Measurements from ENCODE around the gene TPD52L1.
A peak's percentile ranks its signal among the peaks of the same experiment; 100 is the strongest.
"Not testable (repeated sequence)": the region's sequence is repeated elsewhere in the genome, so short reads cannot be mapped to it uniquely, and the experiment has no call there.

TPD52L1 gene

DNA sequence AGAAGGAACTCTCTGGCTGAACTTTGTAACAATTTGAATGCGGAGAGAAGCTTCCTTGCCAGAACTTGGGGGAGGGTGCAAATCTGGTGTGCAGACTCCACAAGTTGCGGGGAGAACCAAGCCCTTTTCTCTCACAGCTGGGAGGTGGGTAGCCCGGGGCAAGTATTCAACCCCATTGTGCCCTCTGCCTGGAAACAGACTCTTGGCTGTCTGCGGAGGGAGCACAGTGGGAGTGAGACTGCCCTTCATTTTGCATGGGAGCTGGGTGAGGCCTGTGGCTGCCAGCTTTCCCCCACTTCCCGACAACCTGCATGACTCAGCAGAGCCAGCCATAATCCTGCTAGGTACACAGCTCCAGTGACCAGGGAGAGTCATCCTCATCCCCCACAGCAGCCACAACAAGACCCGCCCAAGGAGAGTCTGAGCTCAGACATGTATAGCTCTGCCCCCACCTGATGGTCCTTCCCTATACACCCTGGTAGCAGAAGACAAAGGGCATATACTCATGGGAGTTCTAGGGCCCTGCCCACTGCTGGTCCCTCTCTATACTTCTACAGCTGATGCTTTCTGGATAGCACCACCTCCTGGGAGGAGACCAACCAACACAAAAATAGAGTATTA is 29.4 kb upstream of the TPD52L1 start:
- Mint-ChIP-seq H3K27ac (no peak overlapping the region), H3K9me3 (no peaks in the 10 kb centered on the region), H3K27me3 (peaks cover 10% of the 10 kb centered on the region), H3K4me3 (no peak overlapping the region), H3K36me3 (ENCODE audit: low read depth) (no peaks in the 10 kb centered on the region), H3K4me1 (ENCODE audit: low read depth) (no peaks in the 10 kb centered on the region)

DNA sequence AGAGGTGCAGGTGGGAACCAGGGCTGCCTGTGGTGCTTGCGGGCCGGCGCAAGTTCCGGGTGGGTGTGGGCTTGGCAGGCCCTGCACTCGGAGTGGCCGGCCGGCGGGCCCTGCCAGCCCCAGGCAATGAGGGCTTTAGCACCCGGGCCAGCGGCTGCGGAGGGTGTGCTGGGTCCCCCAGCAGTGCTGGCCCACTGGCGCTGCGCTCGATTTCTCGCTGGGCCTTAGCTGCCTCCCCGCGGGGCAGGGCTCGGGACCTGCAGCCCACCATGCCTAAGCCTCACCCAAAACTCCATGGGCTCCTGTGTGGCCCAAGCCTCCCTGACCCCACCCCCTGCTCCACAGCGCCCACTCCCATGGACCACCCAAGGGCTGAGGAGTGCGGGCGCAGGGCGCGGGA is 27.7 kb upstream of the TPD52L1 start:
- H3K27ac Mint-ChIP-seq; H3K4me1 Mint-ChIP-seq (ENCODE audit: low read depth); H3K4me3 Mint-ChIP-seq; H3K9me3 Mint-ChIP-seq; H3K36me3 Mint-ChIP-seq (ENCODE audit: low read depth): not testable (repeated sequence)
- H3K27me3 Mint-ChIP-seq: peaks cover 14% of the 10 kb centered on the region

GRCh38 chr6:125129354-125129753 is 24.2 kb upstream of the TPD52L1 start:
- Mint-ChIP-seq H3K9me3 (no peaks in the 10 kb centered on the region), H3K27me3 (peaks cover 18% of the 10 kb centered on the region)

DNA sequence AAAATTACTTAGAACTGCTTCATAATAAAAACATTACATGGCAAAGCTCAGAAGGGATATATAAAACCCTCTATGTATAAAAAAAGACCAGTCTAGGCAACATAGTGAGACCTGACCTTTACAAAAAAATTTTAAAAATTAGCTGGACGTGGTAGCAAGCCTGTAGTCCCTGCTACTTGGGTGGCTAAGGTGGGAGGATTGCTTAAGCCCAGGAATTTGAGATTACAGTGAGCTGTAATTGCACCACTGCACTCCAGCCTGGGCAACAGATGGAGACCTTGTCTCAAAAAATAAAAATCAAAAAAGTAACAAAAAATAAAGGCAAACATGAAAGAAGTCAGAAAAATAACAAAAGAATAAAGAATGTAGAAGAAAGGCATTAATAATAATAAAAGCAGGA is 21.5 kb upstream of the TPD52L1 start:
- peaks cover 19% of the 10 kb centered on the region for H3K27me3 Mint-ChIP-seq
- no peak overlapping the region for H3K4me3 Mint-ChIP-seq
- no peaks in the 10 kb centered on the region for H3K9me3 Mint-ChIP-seq
- H3K4me1 Mint-ChIP-seq (ENCODE audit: low read depth): no peaks in the 10 kb centered on the region
- no peak overlapping the region for H3K27ac Mint-ChIP-seq
- no peaks in the 10 kb centered on the region for H3K36me3 Mint-ChIP-seq (ENCODE audit: low read depth)

More at GRCh38 chr6:125129354-125129753, 24.2 kb upstream of the TPD52L1 start:
- Mint-ChIP-seq H3K27ac (no peak overlapping the region), H3K4me3 (no peak overlapping the region), H3K4me1 (ENCODE audit: low read depth) (no peaks in the 10 kb centered on the region), H3K36me3 (ENCODE audit: low read depth) (no peaks in the 10 kb centered on the region)

- H3K9me3 Mint-ChIP-seq: no peaks in the 10 kb centered on the region
- H3K27ac Mint-ChIP-seq: no peak overlapping the region
- no peak overlapping the region for H3K4me3 Mint-ChIP-seq
- H3K4me1 Mint-ChIP-seq (ENCODE audit: low read depth): no peaks in the 10 kb centered on the region
- H3K36me3 Mint-ChIP-seq (ENCODE audit: low read depth): no peaks in the 10 kb centered on the region
- H3K27me3 Mint-ChIP-seq: peaks cover 8% of the 10 kb centered on the region
Observed at GRCh38 chr6:125136378-125136777, 17.2 kb upstream of the TPD52L1 start.

DNA sequence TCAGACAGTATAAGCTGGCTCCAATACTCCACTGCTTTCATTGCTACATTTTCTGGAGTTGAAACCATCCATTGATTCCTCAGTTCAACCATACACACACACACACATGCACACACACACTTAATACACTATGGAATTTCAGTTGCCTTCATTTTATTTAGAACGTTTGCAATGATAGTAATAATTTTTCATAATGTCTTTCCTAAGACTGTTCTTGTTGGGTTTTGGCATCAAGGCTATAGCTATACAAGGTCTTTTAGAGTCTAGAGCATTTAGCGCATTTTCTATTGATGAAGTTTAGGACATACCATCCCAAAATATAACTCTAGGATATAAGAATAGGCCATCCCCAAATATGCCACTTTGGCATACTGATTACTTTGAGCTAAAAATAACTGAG is 15.5 kb upstream of the TPD52L1 start:
- Mint-ChIP-seq H3K4me3 (no peak overlapping the region), H3K4me1 (ENCODE audit: low read depth) (no peaks in the 10 kb centered on the region), H3K27me3 (peaks cover 5% of the 10 kb centered on the region), H3K27ac (no peak overlapping the region), H3K9me3 (no peaks in the 10 kb centered on the region), H3K36me3 (ENCODE audit: low read depth) (no peaks in the 10 kb centered on the region)

- H3K27me3 Mint-ChIP-seq: no peaks in the 10 kb centered on the region
- H3K4me1 Mint-ChIP-seq (ENCODE audit: low read depth): no peaks in the 10 kb centered on the region
- H3K27ac Mint-ChIP-seq: no peak overlapping the region
- no peaks in the 10 kb centered on the region for H3K36me3 Mint-ChIP-seq (ENCODE audit: low read depth)
- H3K9me3 Mint-ChIP-seq: no peaks in the 10 kb centered on the region
- no peak overlapping the region for H3K4me3 Mint-ChIP-seq
Observed at GRCh38 chr6:125140808-125141207, 12.8 kb upstream of the TPD52L1 start.

GRCh38 chr6:125142618-125143017 is 11.0 kb upstream of the TPD52L1 start:
- no peak overlapping the region for H3K27ac Mint-ChIP-seq
- H3K4me1 Mint-ChIP-seq (ENCODE audit: low read depth): no peaks in the 10 kb centered on the region
- H3K27me3 Mint-ChIP-seq: peaks cover 7% of the 10 kb centered on the region
- H3K36me3 Mint-ChIP-seq (ENCODE audit: low read depth): no peaks in the 10 kb centered on the region
- H3K9me3 Mint-ChIP-seq: no peaks in the 10 kb centered on the region
- no peak overlapping the region for H3K4me3 Mint-ChIP-seq

DNA sequence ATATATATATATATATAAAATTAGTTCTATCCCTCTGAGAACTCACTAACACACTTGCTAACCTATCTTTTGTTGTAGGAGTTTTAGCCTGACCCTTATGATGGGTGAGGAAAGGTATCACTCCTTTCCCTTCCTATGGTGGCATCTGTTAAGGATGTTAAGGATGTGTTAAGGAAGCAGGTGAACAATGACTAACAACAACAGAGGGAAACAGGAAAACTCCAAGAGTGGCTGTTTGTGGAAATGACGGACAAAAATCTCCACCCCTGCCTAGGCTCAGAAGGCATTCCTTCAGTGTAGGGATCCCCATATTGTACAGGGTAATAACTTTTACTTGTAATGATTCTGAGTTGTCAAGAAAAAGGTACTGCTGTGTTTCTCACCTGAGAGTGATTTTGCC is 8.8 kb upstream of the TPD52L1 start:
- Mint-ChIP-seq H3K4me1 (ENCODE audit: low read depth) (no peaks in the 10 kb centered on the region), H3K36me3 (ENCODE audit: low read depth) (no peaks in the 10 kb centered on the region), H3K27ac (no peak overlapping the region), H3K4me3 (no peak overlapping the region), H3K9me3 (no peaks in the 10 kb centered on the region), H3K27me3 (peaks cover 21% of the 10 kb centered on the region)

GRCh38 chr6:125149256-125150144 is 4.1 kb upstream of the TPD52L1 start:
- Mint-ChIP-seq H3K27ac (no peak overlapping the region), H3K9me3 (no peaks in the 10 kb centered on the region), H3K4me3 (no peak overlapping the region), H3K27me3 (peaks cover 57% of the 10 kb centered on the region), H3K4me1 (ENCODE audit: low read depth) (peaks cover under 1% of the 10 kb centered on the region), H3K36me3 (ENCODE audit: low read depth) (no peaks in the 10 kb centered on the region)

- peaks cover 71% of the 10 kb centered on the region for H3K27me3 Mint-ChIP-seq
- no peaks in the 10 kb centered on the region for H3K36me3 Mint-ChIP-seq (ENCODE audit: low read depth)
- H3K4me1 Mint-ChIP-seq (ENCODE audit: low read depth): peaks cover 4% of the 10 kb centered on the region
- no peaks in the 10 kb centered on the region for H3K9me3 Mint-ChIP-seq
- no peak overlapping the region for H3K4me3 Mint-ChIP-seq
- no peak overlapping the region for H3K27ac Mint-ChIP-seq
Observed at GRCh38 chr6:125151700-125152099, 1.9 kb upstream of the TPD52L1 start.

DNA sequence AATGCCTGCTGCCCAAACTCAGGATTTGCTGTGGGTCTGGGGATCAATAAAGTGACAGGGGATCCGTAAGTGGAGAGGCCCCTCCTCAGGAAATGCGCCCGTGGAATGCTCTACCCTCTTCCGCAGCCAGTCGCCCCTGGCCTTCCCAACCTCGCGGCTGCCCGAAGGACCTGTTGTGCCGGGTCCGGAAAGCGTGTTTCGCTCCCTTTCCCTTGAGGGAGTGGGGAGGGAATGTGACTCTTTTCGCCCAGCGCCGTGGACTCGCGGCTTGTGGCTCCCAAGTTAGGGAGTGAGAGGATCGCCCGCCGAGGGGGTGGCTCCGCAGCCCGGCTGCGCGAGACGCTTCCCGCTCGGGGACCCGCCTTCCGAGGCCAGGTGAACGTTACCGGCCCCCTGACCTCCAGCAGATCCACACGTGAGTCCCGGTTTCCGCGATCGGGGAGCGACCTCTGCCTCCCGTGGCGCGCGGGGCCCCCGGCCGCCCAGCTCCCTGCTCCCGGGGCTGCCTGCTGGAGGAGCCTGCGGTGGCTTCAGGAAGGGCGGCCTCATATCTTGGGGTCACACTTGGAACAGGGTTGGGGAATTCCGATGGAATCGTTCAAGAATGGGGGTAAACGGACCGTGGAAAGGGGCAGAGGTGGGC is 666 bp downstream of the TPD52L1 start:
- peak overlapping the region; percentile 67 for H3K4me3 Mint-ChIP-seq
- H3K36me3 Mint-ChIP-seq (ENCODE audit: low read depth): no peaks in the 10 kb centered on the region
- peaks cover 4% of the 10 kb centered on the region for H3K4me1 Mint-ChIP-seq (ENCODE audit: low read depth)
- H3K9me3 Mint-ChIP-seq: no peaks in the 10 kb centered on the region
- peaks cover 60% of the 10 kb centered on the region for H3K27me3 Mint-ChIP-seq
- no peak overlapping the region for H3K27ac Mint-ChIP-seq

- H3K9me3 Mint-ChIP-seq: no peaks in the 10 kb centered on the region
- peaks cover 4% of the 10 kb centered on the region for H3K4me1 Mint-ChIP-seq (ENCODE audit: low read depth)
- peaks cover 59% of the 10 kb centered on the region for H3K27me3 Mint-ChIP-seq
- peak overlapping the region; percentile 62 for H3K4me3 Mint-ChIP-seq
- H3K36me3 Mint-ChIP-seq (ENCODE audit: low read depth): no peaks in the 10 kb centered on the region
- no peak overlapping the region for H3K27ac Mint-ChIP-seq
Observed at GRCh38 chr6:125154761-125155135, 1.2 kb downstream of the TPD52L1 start.

- Mint-ChIP-seq H3K9me3 (no peaks in the 10 kb centered on the region), H3K27ac (no peak overlapping the region), H3K27me3 (peaks cover 53% of the 10 kb centered on the region), H3K36me3 (ENCODE audit: low read depth) (no peaks in the 10 kb centered on the region), H3K4me3 (no peak overlapping the region), H3K4me1 (ENCODE audit: low read depth) (peaks cover 4% of the 10 kb centered on the region)
Observed at GRCh38 chr6:125155344-125155743, 1.8 kb downstream of the TPD52L1 start.

DNA sequence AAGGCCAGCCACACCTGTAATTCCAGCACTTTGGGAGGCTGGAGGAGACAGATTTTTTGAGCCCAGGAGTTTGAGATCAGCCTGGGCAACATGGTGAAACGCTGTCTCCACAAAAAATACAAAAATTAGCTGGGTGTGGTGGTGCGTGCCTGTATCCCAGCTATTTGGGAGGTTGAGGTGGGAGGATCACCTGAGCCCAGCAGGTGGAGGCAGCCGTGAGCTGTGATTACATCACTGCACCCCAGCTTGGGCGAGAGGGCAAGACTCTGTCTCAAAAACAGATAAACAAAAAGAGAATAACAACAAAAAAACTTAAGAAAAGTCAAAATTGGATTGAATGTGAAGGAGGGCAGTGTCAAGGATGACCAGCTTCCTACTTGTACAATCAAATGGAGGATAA is 2.9 kb downstream of the TPD52L1 start:
- peaks cover 43% of the 10 kb centered on the region for H3K27me3 Mint-ChIP-seq
- no peaks in the 10 kb centered on the region for H3K9me3 Mint-ChIP-seq
- H3K4me3 Mint-ChIP-seq: no peak overlapping the region
- H3K4me1 Mint-ChIP-seq (ENCODE audit: low read depth): peaks cover 4% of the 10 kb centered on the region
- H3K27ac Mint-ChIP-seq: no peak overlapping the region
- H3K36me3 Mint-ChIP-seq (ENCODE audit: low read depth): no peaks in the 10 kb centered on the region
